ENCODE results near the gene GPC3. TPM values are rescaled to one million over a fixed set of nuclear protein-coding genes. Genes with fewer than 3 reads are reported as not detected.
"Not testable (repeated sequence)": the region's sequence is repeated elsewhere in the genome, so short reads cannot be mapped to it uniquely, and the experiment has no call there.

Gene GPC3
- total RNA-seq, 1 experiment from 2014 or later: 233 TPM

- DNase-seq: peak in 1 of 2 experiments; percentile 1
- no peaks in the 10 kb centered on the region for H3K9me3 Mint-ChIP-seq (ENCODE audit: unreplicated experiment)
- ChIA-PET POLR2A (no interaction called here), CTCF (no interaction called here)
- H3K36me3 ChIP-seq (ENCODE audit: control insufficient read depth, insufficient read depth, low read length): no peaks in the 10 kb centered on the region
- H3K36me3 Mint-ChIP-seq (ENCODE audit: insufficient read depth, unreplicated experiment): peaks cover 26% of the 10 kb centered on the region
- peak overlapping the region; percentile 86 for H3K27ac Mint-ChIP-seq (ENCODE audit: unreplicated experiment)
- no peaks in the 10 kb centered on the region for H3K9me3 ChIP-seq
- H3K4me3 ChIP-seq (ENCODE audit: low read depth, low read length): no peak overlapping the region
- peaks cover 29% of the 10 kb centered on the region for H3K4me1 Mint-ChIP-seq (ENCODE audit: low read depth, unreplicated experiment)
- H3K27me3 Mint-ChIP-seq (ENCODE audit: insufficient read depth, unreplicated experiment): no peaks in the 10 kb centered on the region
- H3K4me1 ChIP-seq: peaks cover 34% of the 10 kb centered on the region
- BruUV-seq (replicated peaks): no TSS peak
- no peak for TF ChIP-seq CTCF (IDR thresholded peaks at IDR 0.05; ENCODE audit: insufficient read depth in 1 of 2, low read depth in 1 of 2, low read length in 1 of 2, severe bottlenecking in 1 of 2, unreplicated experiment in 1 of 2)
- intact Hi-C loops (cut with micrococcal nuclease; ENCODE audit: unreplicated experiment): no loop called here
- no peaks in the 10 kb centered on the region for H3K27me3 ChIP-seq (replicated peaks; ENCODE audit: control insufficient read depth, insufficient read depth, low read length)
- H3K4me3 Mint-ChIP-seq (ENCODE audit: unreplicated experiment): peak overlapping the region; percentile 28
Measured at GRCh38 chrX:133726211-133726630, 259.2 kb downstream of the GPC3 start.

- DNase-seq: peak; percentile 62 to 71
- Mint-ChIP-seq H3K9me3 (ENCODE audit: unreplicated experiment) (no peaks in the 10 kb centered on the region), H3K4me3 (ENCODE audit: unreplicated experiment) (no peak overlapping the region), H3K27ac (ENCODE audit: unreplicated experiment) (peak overlapping the region; percentile 36), H3K36me3 (ENCODE audit: insufficient read depth, unreplicated experiment) (peaks cover 36% of the 10 kb centered on the region), H3K27me3 (ENCODE audit: insufficient read depth, unreplicated experiment) (no peaks in the 10 kb centered on the region), H3K4me1 (ENCODE audit: low read depth, unreplicated experiment) (peaks cover 29% of the 10 kb centered on the region)
- TF ChIP-seq CTCF (IDR thresholded peaks at IDR 0.05; ENCODE audit: insufficient read depth in 1 of 2, low read depth in 1 of 2, low read length in 1 of 2, severe bottlenecking in 1 of 2, unreplicated experiment in 1 of 2): no peak
- H3K4me3 ChIP-seq (ENCODE audit: low read depth, low read length): no peak overlapping the region
- ChIA-PET CTCF (interaction anchor here (1.2 kb wide), 1 partner anchor 26 kb away, joined by 3 read pairs; no protein-coding TSS in a partner anchor), POLR2A (no interaction called here)
- BruUV-seq (replicated peaks): no TSS peak
- no peaks in the 10 kb centered on the region for H3K9me3 ChIP-seq
- H3K36me3 ChIP-seq (ENCODE audit: control insufficient read depth, insufficient read depth, low read length): no peaks in the 10 kb centered on the region
- no peaks in the 10 kb centered on the region for H3K27me3 ChIP-seq (replicated peaks; ENCODE audit: control insufficient read depth, insufficient read depth, low read length)
- intact Hi-C loops (cut with micrococcal nuclease; ENCODE audit: unreplicated experiment): no loop called here
- H3K4me1 ChIP-seq: peaks cover 34% of the 10 kb centered on the region
Measured at GRCh38 chrX:133723930-133724329, 261.5 kb downstream of the GPC3 start.

- TF ChIP-seq CTCF (IDR thresholded peaks at IDR 0.05; ENCODE audit: insufficient read depth in 1 of 2, low read depth in 1 of 2, low read length in 1 of 2, severe bottlenecking in 1 of 2, unreplicated experiment in 1 of 2): no peak
- Mint-ChIP-seq H3K4me3 (ENCODE audit: unreplicated experiment) (no peak overlapping the region), H3K27me3 (ENCODE audit: insufficient read depth, unreplicated experiment) (no peaks in the 10 kb centered on the region), H3K36me3 (ENCODE audit: insufficient read depth, unreplicated experiment) (peaks cover 32% of the 10 kb centered on the region), H3K9me3 (ENCODE audit: unreplicated experiment) (no peaks in the 10 kb centered on the region), H3K4me1 (ENCODE audit: low read depth, unreplicated experiment) (peaks cover 29% of the 10 kb centered on the region), H3K27ac (ENCODE audit: unreplicated experiment) (no peak overlapping the region)
- no peaks in the 10 kb centered on the region for H3K9me3 ChIP-seq
- POLR2A ChIA-PET: no interaction called here
- H3K36me3 ChIP-seq (ENCODE audit: control insufficient read depth, insufficient read depth, low read length): no peaks in the 10 kb centered on the region
- no peak overlapping the region for H3K4me3 ChIP-seq (ENCODE audit: low read depth, low read length)
- no TSS peak for BruUV-seq (replicated peaks)
- no peak for DNase-seq
- intact Hi-C loops (cut with micrococcal nuclease; ENCODE audit: unreplicated experiment): no loop called here
- CTCF ChIA-PET: no interaction called here
- no peaks in the 10 kb centered on the region for H3K27me3 ChIP-seq (replicated peaks; ENCODE audit: control insufficient read depth, insufficient read depth, low read length)
- peaks cover 34% of the 10 kb centered on the region for H3K4me1 ChIP-seq
Measured at GRCh38 chrX:133722756-133723155, 262.6 kb downstream of the GPC3 start.

DNA sequence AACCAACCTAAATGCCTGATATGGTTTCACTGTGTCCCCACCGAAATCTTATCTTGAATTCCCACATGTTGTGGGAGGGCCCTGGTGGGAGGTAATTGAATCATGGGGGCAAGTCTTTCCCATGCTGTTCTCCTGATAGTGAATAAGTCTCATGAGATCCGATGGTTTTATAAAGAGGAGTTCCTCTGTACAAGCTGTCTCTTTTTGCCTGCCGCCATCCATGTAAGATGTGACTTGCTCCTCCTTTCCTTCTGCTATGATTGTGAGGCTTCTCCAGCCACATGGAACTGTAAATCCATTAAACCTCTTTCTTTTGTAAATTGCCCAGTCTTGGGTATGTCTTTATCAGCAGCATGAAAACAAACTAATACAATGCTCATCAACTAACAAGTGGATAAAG, 265.1 kb downstream of the GPC3 start:
- H3K27me3 Mint-ChIP-seq (ENCODE audit: insufficient read depth, unreplicated experiment); H3K9me3 ChIP-seq; intact Hi-C loops (cut with micrococcal nuclease; ENCODE audit: unreplicated experiment); DNase-seq; POLR2A ChIA-PET; H3K4me3 Mint-ChIP-seq (ENCODE audit: unreplicated experiment); H3K9me3 Mint-ChIP-seq (ENCODE audit: unreplicated experiment); H3K4me3 ChIP-seq (ENCODE audit: low read depth, low read length); CTCF ChIA-PET; H3K27ac Mint-ChIP-seq (ENCODE audit: unreplicated experiment); H3K36me3 ChIP-seq (ENCODE audit: control insufficient read depth, insufficient read depth, low read length); H3K27me3 ChIP-seq (replicated peaks; ENCODE audit: control insufficient read depth, insufficient read depth, low read length); BruUV-seq (replicated peaks): not testable (repeated sequence)
- peaks cover 33% of the 10 kb centered on the region for H3K36me3 Mint-ChIP-seq (ENCODE audit: insufficient read depth, unreplicated experiment)
- peaks cover 19% of the 10 kb centered on the region for H3K4me1 ChIP-seq
- peaks cover 17% of the 10 kb centered on the region for H3K4me1 Mint-ChIP-seq (ENCODE audit: low read depth, unreplicated experiment)
